HG02588 (cell line): ENCODE measurements around the gene CRYBB3.
"Not testable (repeated sequence)": the region's sequence is repeated elsewhere in the genome, so short reads cannot be mapped to it uniquely, and the experiment has no call there.

Source experiments
- ATAC-seq: cut with Tn5 transposase; IDR thresholded peaks from one replicate; pipeline ENCODE4 v1.9.1; 2021; ENCODE audit warnings: mild to moderate bottlenecking, moderate library complexity; ENCODE audit not compliant: unreplicated experiment

Gene CRYBB3

GRCh38 chr22:25204547-25204946 is 4.9 kb downstream of the CRYBB3 start:
- ATAC-seq, result not testable (repeated sequence)

GRCh38 chr22:25205847-25206246 is 6.2 kb downstream of the CRYBB3 start:
- no peak for ATAC-seq

GRCh38 chr22:25206998-25207397 is 7.3 kb downstream of the CRYBB3 start:
- no peak for ATAC-seq

DNA sequence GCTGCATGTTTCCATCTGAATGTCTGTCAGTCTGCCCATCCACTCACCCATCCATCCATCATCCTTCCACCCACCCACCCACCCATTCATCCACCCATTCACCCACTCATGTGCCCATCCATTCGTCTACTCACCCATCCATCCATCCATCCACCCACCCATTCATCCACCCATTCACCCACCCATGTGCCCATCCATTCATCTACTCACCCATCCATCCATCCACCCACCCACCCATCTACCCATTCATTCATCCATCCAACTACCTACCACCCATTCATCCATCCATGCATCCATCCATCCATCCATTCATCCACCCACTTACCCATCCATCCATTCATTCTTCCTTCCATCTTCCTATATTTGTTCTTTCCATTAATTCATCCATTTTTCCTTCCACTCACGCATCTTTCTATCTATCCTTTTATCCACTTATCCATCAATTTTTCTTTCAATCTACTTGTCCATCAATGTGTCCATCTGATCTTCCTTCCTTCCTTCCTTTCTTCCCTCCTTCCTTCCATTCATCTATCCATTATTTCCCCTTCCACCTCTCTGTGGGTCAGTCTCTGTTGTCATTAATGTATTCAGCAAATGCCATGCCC is 8.0 kb downstream of the CRYBB3 start:
- no peak for ATAC-seq

DNA sequence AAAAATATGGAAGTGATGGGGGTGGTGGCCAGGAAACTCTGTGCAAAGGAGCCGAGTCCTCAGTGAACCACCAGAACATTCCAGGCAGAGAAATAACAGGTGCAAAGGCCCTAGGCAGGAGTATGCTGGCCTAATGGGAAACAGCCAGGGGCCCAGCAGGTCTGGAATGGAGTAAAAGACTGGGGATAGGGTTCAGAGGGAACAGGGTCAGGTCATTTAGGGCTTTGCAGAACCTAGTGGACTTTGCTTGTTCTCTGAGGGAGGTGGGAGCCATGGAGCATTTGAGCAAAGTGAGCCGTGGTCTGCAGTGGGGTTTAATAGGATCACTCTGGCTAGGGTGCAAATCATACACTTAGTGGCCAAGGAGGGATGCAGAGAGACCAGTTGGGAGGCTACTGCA is 8.7 kb downstream of the CRYBB3 start:
- ATAC-seq, result no peak

- no peak for ATAC-seq
These were observed 9.3 kb downstream of the CRYBB3 start for GRCh38 chr22:25208743-25209505.

GRCh38 chr22:25210793-25211192 is 11.1 kb downstream of the CRYBB3 start:
- no peak for ATAC-seq

DNA sequence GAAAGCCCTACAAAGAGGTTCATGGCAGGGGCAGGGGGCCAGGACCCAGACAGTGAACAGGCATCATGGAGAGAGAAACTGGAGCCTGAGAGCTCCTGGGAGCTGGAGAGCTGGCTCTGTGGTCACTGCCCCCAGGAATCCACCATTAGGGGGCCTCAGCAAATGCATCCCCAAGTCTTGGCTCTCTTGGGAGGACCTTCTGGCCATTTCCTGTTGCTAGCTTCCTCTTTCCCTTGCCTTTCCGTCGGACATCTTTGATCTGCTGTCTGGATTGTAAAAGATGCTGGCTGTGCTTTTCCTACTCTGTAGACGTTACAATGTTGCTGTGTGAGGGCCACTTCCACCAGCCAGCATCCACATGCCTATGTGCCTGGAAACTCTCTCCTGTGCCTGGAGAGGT is 12.7 kb downstream of the CRYBB3 start:
- ATAC-seq, result no peak

DNA sequence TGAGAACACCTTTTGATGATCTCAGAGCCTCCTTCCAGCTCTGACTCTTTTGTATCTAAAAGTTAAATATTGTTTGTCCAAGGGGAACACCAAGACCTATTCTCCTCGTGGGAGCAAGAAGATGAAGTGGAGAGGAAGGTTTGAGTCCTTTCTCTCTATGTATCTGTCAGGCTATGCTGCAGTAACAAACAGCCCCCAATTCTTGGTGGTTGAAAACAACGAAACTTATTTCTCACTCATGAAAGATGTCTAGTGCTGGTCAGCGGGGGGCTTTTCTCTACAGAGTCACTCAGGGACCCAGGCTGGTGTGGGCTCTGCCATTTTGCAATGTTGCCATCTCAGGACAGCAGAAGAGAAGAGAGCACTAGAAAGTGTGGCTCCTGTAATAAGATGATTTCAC is 13.6 kb downstream of the CRYBB3 start:
- ATAC-seq, result no peak

DNA sequence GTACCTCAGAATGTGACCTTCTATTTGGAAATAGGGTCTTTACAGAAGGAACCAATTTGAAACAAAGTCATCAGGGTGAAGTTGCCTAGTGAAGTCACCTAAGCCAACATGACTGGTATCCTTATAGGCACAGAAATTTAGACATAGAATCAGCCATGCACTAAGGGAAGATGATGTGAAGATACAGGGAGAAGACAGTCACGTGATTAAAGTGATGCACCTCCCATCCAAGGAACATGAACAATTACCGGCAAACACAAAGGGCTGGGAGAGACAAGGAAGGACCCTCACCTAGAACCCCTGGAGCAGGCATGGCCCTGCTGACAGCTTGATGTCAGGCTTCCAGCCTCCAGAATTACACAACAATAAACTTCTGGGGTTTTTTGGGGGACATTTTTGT is 16.6 kb downstream of the CRYBB3 start:
- ATAC-seq, result no peak

DNA sequence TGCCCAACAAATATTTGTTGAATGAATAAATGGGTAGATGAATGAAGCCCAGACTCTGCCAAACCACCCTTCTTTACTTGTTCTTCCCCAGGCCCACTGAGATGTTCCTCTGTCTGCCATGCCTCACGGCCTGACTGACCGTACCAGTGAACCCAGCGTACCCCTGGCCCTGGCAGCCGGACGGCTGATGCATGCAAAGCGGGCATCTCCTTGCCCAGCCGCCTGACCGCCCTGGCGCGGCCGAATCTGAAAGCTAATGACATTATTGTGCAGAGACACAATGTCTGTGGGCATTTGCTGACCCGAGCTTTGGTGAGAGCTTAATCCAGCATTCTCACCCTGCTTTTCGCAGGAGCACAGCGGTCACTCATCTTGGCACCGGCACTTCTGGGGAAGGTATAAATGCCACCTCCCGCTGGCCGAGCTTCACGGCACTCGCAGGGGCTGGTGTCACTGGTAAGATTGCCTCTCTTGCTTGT is 19.6 kb downstream of the CRYBB3 start, which contains the start of gene CRYBB2:
TSS of gene CRYBB2 (plus strand) at position 429 of the 479 bp plus-strand sequence. CDS start 1,791 bp downstream, outside the sequence.
- ATAC-seq, result no peak

GRCh38 chr22:25219948-25220442 is 20.3 kb downstream of the CRYBB3 start:
- ATAC-seq, result no peak

DNA sequence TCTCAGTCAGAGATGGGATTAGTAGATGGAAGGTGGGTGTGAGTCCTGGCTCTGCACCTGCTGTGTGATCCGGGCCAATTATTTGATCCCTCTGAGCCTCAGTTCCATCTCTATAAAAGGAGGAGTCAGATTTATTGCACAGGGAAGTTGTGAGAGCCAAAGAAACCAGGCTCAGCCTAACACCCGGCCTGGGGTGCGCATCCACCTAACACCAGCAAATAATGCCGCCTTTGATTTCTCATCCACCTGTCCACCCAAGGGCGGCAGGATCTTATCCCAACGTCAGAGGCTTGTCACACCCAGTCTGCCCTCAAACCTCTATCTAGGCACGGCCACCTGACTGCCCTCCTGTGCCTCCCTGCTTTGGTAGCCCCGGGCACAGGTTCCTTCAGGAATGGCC is 22.1 kb downstream of the CRYBB3 start:
- no peak for ATAC-seq

DNA sequence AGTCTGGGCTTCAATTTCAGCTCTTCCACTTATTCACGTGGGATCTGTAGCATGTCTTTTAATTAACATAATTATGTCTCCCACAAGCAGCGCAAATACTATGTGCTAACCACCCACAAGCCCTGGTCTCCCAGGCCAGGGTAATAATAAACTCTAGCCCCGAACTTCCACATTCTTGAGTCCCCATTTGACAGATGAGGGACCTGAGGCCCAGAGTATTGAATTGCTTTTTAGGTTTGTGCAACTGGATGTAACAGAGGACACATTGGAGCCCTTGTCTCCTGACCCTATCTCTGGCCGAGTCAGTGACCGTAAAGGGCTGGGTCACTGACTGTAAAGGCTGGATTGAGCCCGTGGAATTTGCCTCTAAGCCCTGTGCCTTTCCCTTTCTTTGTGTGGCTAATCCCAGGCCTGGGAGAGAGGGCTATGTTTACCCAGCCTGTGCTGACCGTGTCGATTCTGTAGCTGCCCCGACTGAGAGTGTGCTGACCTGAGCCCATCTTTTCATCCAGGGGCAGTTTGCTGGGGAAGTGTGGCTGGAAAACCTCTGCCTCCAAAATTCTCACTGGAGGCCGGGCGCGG is 23.7 kb downstream of the CRYBB3 start:
- ATAC-seq, result no peak

DNA sequence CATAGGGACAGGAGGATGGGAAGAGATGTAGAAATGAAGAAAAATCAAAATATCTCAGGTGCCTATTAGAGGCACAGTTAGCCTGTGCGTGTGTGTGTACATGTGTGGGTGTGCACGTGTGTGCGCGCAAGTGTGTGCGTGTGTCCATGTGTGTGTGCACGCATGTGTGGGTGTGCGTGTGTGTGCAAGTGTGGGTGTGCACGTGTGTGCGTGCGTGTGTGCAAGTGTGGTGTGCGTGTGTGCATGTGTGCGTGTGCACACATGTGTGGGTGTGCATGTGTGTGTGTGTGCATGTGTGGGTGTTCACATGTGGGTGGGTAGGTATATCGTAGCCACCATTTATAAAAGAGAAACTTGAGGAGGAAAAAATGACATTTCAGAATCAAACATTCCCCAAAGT is 29.2 kb downstream of the CRYBB3 start:
- ATAC-seq, result no peak

- not testable (repeated sequence) for ATAC-seq
These were observed 31.1 kb downstream of the CRYBB3 start for GRCh38 chr22:25230760-25231159.

- ATAC-seq, result no peak
These were observed 32.6 kb downstream of the CRYBB3 start for GRCh38 chr22:25232301-25232700.

DNA sequence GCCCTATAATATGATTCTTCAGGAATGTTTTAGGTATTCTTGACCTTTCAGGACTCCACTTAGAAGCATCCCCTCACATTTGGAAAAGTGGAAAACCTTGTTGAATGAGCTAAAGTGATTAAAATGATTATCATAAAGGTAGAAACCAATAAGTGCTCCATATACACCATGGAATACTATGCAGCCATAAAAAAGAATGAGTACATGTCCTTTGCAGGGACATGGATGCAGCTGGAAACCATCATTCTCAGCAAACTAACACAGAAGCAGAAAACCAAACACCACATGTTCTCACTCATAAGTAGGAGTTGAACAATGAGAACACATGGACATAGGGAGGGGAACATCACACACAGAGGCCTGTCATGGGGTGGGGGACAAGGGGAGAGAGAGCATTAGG is 34.0 kb downstream of the CRYBB3 start:
- not testable (repeated sequence) for ATAC-seq

DNA sequence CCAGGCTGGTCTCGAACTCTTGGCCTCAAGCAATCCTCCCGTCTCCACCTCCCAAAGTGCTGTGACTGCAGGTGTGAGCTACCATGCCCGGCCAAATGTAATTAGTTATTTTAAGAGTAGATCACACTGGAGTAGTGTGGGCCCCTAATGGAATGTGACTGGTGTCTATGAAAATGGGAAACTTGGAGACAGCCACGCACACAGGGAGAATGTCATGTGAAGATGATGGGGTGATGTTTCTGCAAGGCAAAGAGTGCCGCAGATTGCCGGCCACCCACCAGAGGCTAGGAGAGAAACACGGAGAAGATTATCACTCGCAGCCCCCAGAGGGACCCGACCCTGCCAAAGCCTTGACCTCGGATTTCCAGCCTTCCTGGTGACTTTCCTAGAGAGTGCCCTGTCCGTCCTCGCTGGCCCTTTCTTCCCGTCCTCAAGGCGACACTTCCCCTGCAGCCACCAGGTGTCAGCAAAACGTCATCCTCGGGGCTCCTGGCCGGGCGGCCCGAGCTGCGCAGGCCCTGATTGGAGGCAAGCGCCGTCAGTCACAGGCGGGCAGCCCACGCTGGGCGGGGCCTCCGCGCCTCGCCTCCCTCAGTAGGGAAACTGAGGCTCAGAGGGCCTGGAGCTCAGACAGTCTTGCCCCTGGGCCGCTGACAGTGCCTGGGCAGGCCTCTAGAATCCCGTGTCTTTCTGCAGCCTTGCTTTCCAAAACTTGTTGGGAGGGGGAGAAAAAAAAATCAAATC is 36.1 kb downstream of the CRYBB3 start:
- ATAC-seq, result no peak

GRCh38 chr22:25236417-25236816 is 36.8 kb downstream of the CRYBB3 start:
- no peak for ATAC-seq

DNA sequence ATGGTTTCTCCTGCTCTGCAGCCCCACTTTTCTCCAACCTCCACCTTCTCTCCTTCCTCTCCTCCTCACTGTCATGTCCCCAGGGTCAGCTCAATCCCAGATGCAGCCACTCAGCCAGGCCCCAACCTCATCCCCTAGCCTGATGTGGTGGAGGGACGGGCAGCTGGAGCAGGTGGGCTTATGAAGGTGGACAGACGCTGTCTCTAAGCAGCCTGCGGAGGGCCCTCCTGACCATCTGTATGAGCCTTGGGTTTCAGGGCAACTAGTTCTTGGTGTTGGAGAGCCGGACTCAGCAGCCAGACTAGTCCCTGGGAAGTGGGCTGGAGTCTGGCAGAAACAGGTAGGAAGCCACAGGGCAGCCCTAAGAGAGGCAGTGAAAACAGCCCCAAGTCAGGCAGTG is 37.8 kb downstream of the CRYBB3 start:
- ATAC-seq, result no peak
